Loucy (cell line): ENCODE measurements around the gene RAPGEF2.

Source experiments
- H2AFZ ChIP-seq: fragments of 200-600 bp; sonication (generic); 2 replicates; pipeline ENCODE4 v1.6.0; 2016; ENCODE audit warnings: antibody characterized with exemption, mild to moderate bottlenecking, low read length, moderate library complexity
- H3F3A ChIP-seq: fragments of 200-600 bp; 2 replicates; pipeline ENCODE4 v1.6.0; 2016; ENCODE audit warnings: antibody characterized with exemption, low read depth, mild to moderate bottlenecking
- H3K27me3 ChIP-seq: fragments of 200-600 bp; sonication (generic); 2 replicates; pipeline ENCODE4 v1.6.1; 2014; ENCODE audit warnings: low read length, mild to moderate bottlenecking; ENCODE audit not compliant: insufficient read depth, poor library complexity, severe bottlenecking
- H3K36me3 ChIP-seq: fragments of 200-600 bp; sonication (generic); 2 replicates; pipeline ENCODE4 v1.6.1; 2016; ENCODE audit warnings: low read length; ENCODE audit not compliant: insufficient read depth
- H3K4me1 ChIP-seq: fragments of 200-600 bp; sonication (generic); 2 replicates; pipeline ENCODE4 v1.5.1; 2014; ENCODE audit warnings: low read length, mild to moderate bottlenecking; ENCODE audit not compliant: insufficient read depth, poor library complexity, severe bottlenecking
- H3K4me2 ChIP-seq: fragments of 200-600 bp; sonication (generic); 2 replicates; pipeline ENCODE4 v1.6.0; 2014; ENCODE audit warnings: antibody characterized with exemption, low read length, low read depth, mild to moderate bottlenecking; ENCODE audit not compliant: poor library complexity, severe bottlenecking
- H3K4me3 ChIP-seq: fragments of 200-600 bp; sonication (generic); 2 replicates; pipeline ENCODE4 v1.5.1; 2014; ENCODE audit warnings: low read length, mild to moderate bottlenecking, mixed read lengths; ENCODE audit not compliant: poor library complexity, severe bottlenecking
- H3K79me2 ChIP-seq: fragments of 200-600 bp; sonication (generic); 2 replicates; pipeline ENCODE4 v1.6.1; 2014; ENCODE audit warnings: low read length; ENCODE audit not compliant: insufficient read depth
- H3K9ac ChIP-seq: fragments of 200-600 bp; sonication (generic); 2 replicates; pipeline ENCODE4 v1.6.0; 2014; ENCODE audit warnings: mild to moderate bottlenecking, low read depth, low read length, moderate library complexity; ENCODE audit not compliant: poor library complexity, severe bottlenecking
- H3K9me2 ChIP-seq: fragments of 200-600 bp; sonication (generic); replicated peaks from 2 replicates; pipeline ENCODE4 v1.6.1; 2016; ENCODE audit warnings: low read depth, low read length, mixed read lengths
- H3K9me3 ChIP-seq: fragments of 200-600 bp; sonication (generic); 2 replicates; pipeline ENCODE4 v1.6.1; 2014; ENCODE audit warnings: mild to moderate bottlenecking, antibody characterized with exemption, low read length, low read depth; ENCODE audit not compliant: insufficient read depth
- H4K20me1 ChIP-seq: fragments of 200-600 bp; sonication (generic); 2 replicates; pipeline ENCODE4 v1.6.0; 2014; ENCODE audit warnings: antibody characterized with exemption, low read length, mild to moderate bottlenecking; ENCODE audit not compliant: insufficient read depth, poor library complexity, severe bottlenecking
- CTCF ChIP-seq: fragments of 200-600 bp; sonication (generic); conservative IDR thresholded peaks from 2 replicates; pipeline ENCODE4 v1.5.1; 2014; ENCODE audit warnings: mild to moderate bottlenecking, antibody characterized with exemption, low read length
- EZH2phosphoT487 ChIP-seq: fragments of 200-600 bp; IDR thresholded peaks from 2 replicates; pipeline ENCODE4 v1.6.1; 2018; ENCODE audit warnings: antibody characterized with exemption, mild to moderate bottlenecking, moderate library complexity, borderline replicate concordance

RAPGEF2 gene

DNA sequence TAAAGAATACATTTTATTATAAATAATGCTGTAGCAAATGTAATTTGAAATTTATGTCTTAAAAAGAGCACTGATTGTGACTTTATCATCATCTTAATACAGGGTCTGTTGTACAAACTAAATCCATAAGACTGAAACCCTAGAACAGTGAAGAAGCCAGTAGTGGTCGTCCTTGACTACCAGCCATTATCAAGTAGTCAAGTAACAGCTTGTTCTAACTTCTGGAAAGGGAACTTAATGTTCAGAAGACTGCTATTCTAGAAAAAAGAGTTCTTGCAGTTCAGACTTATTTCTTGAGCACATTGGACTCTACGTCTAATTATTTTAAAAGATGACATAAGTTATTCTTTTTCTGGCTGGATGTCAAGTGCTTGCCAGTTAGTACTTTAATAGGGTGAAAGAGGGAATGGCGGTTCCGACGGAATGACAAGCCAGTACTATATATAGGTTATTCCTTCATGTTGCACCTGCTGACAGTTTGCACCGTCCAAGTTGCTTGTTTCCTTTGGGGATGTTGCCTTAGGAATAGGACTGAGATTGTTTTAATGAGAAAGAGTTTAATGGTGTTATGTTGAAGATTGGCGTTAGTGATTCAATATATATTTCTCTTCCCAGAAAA lies 109.9 kb downstream of the RAPGEF2 start:
- Histone ChIP-seq H3K79me2 (peaks cover 70% of the 10 kb centered on the region), H3K36me3 (peaks cover 8% of the 10 kb centered on the region; the same call in 1 of the 2 replicates), H2AFZ (no peak overlapping the region), H3F3A (no peaks in the 10 kb centered on the region), H3K9me2 (no peaks in the 10 kb centered on the region), H4K20me1 (peaks cover 4% of the 10 kb centered on the region), H3K4me1 (peaks cover 3% of the 10 kb centered on the region), H3K4me3 (no peak overlapping the region), H3K9me3 (no peaks in the 10 kb centered on the region), H3K27me3 (no peaks in the 10 kb centered on the region), H3K4me2 (no peak overlapping the region), H3K9ac (no peak overlapping the region)
- TF ChIP-seq EZH2phosphoT487 (no peak), CTCF (no peak)

GRCh38 chr4:159216834-159217233 lies 114.0 kb downstream of the RAPGEF2 start:
- H3K4me1 ChIP-seq: no peaks in the 10 kb centered on the region
- H3K36me3 ChIP-seq: no peaks in the 10 kb centered on the region
- H3K27me3 ChIP-seq: no peaks in the 10 kb centered on the region
- H3K9ac ChIP-seq: no peak overlapping the region
- no peaks in the 10 kb centered on the region for H3K9me2 ChIP-seq
- peaks cover 4% of the 10 kb centered on the region for H4K20me1 ChIP-seq
- H3K79me2 ChIP-seq: peaks cover 78% of the 10 kb centered on the region
- no peak overlapping the region for H3K4me2 ChIP-seq
- H3K4me3 ChIP-seq: no peak overlapping the region
- no peaks in the 10 kb centered on the region for H3K9me3 ChIP-seq
- TF ChIP-seq EZH2phosphoT487 (no peak), CTCF (no peak)
- no peak overlapping the region for H2AFZ ChIP-seq
- H3F3A ChIP-seq: no peaks in the 10 kb centered on the region

DNA sequence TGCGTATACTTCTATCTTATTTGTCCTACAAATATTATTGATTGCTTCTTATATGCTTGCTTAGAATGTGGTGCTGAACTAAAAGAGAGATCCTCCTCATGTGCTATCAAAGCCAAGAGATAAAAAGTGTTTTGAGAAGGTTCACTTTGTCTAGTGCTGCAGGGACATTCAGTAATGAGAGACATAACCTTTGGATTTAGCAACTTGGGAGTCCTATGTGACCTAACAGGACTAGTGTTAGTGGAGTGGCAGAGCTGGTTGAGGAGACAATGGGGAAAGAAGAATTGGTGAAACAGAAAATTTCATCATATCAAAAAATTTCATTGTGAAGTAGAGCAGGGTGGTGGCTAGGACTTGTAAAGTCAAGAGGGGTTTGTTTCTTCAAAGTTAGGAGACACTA lies 117.0 kb downstream of the RAPGEF2 start:
- Histone ChIP-seq H3K9me2 (no peaks in the 10 kb centered on the region), H3K4me3 (no peak overlapping the region), H3K79me2 (peaks cover 81% of the 10 kb centered on the region), H3K9me3 (no peaks in the 10 kb centered on the region), H3K27me3 (no peaks in the 10 kb centered on the region), H4K20me1 (peaks cover 4% of the 10 kb centered on the region), H2AFZ (no peak overlapping the region), H3K4me1 (no peaks in the 10 kb centered on the region), H3K36me3 (no peaks in the 10 kb centered on the region), H3K9ac (no peak overlapping the region), H3K4me2 (no peak overlapping the region), H3F3A (no peaks in the 10 kb centered on the region)
- no peak for TF ChIP-seq EZH2phosphoT487
- no peak for TF ChIP-seq CTCF
